Heart left ventricle (tissue), 13 donors: Measurements from ENCODE around the gene BRD1.

Experiments
- CTCF ChIP-seq, 12 donors: fragments of 200-600 bp; sonication (generic) in 4 of 12; IDR thresholded peaks; one replicate each; pipeline versions ENCODE4 v1.5.0 to v1.8.0; 2018 to 2022; ENCODE audit warnings: antibody characterized with exemption in 12 of 12, mild to moderate bottlenecking in 5 of 12
- POLR2A ChIP-seq, 2 donors: fragments of 450-650 bp; IDR thresholded peaks; one replicate each; pipeline ENCODE4 v1.6.1; 2017; ENCODE audit warnings: antibody characterized with exemption in 2 of 2, mild to moderate bottlenecking in 2 of 2, moderate library complexity in 2 of 2
- donor health status: ischemic (EF 13 %, LVEDD 7.1; RV severe dilation, severe dysfunction).
- donor health status: DM: no; HTN: yes; CAD: no.
- donor health status: DM: no; HTN: no; CAD: no.
- donor health status: ischemic (EF 25% LVEDD 6.9; RV normal size, moderate dysfunction).
- donor health status: ischemic (EF 25% LVEDD 5.7; RV mildly dilated, moderate dysfunction).
- donor health status: ischemic (EF 35%, LVEDD 5.7; RV mildly dilated, moderate dysfunction).
- donor health status: nonischemic (EF 11% LVEDD 7.7; RV severe dilation, severe dysfunction).
- donor health status: DM: yes; HTN: yes; CAD: no.
- donor health status: PGD.
- donor health status: ischemic (EF 29% LVEDD 5.4; RV normal size, mild dysfunction).
- donor health status: nonischemic (EF 23%, LVEDD 6.1; RV moderate dilation, normal function).

GRCh38 chr22:49853981-49854831, 26.5 kb upstream of the BRD1 start:
- no peak for TF ChIP-seq POLR2A (IDR thresholded peaks at IDR 0.05)
- TF ChIP-seq CTCF (IDR thresholded peaks at IDR 0.05) = no peak
